Activated naive CD8-positive, alpha-beta T cell treated with anti-CD3 and anti-CD28 coated beads, Interleukin-2, amount 50 U/mL, for 16 hours (primary cell): Measurements from ENCODE around the gene CRY1.
A peak's percentile ranks its signal among the peaks of the same experiment; 100 is the strongest.
"Not testable (repeated sequence)": the region's sequence is repeated elsewhere in the genome, so short reads cannot be mapped to it uniquely, and the experiment has no call there.

Experiments
- DNase-seq: peaks from one replicate; pipeline ENCODE4 v3.0.0-alpha.2; 2020; ENCODE audit warnings: low read depth, low spot score

The CRY1 gene

GRCh38 chr12:107011519-107011918, 81.8 kb downstream of the CRY1 start:
- DNase-seq: no peak

DNA sequence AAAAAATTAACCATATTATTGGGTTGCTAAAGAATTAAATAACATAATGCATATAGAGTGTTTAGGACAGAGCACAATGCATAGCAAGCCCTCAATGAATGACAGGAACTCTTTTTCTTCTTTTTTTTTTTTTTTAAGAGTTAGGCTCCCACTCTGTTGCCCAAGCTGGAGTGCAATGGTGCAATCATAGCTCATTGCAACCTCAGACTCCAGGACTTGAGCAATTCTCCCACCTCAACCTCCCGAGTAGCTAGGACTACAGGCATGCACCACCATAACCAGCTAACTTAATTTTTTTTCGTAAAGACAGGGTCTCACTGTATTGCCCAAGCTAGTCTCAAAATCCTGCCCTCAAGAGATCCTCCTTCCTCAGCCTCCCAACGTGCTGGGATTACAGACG, 85.9 kb downstream of the CRY1 start:
- DNase-seq: no peak

- not testable (repeated sequence) for DNase-seq
Measured at GRCh38 chr12:107002665-107003064, 90.7 kb downstream of the CRY1 start.

GRCh38 chr12:106999446-106999845, 93.9 kb downstream of the CRY1 start:
- DNase-seq: no peak

- DNase-seq: no peak
Measured at GRCh38 chr12:106997916-106998315, 95.4 kb downstream of the CRY1 start.

DNA sequence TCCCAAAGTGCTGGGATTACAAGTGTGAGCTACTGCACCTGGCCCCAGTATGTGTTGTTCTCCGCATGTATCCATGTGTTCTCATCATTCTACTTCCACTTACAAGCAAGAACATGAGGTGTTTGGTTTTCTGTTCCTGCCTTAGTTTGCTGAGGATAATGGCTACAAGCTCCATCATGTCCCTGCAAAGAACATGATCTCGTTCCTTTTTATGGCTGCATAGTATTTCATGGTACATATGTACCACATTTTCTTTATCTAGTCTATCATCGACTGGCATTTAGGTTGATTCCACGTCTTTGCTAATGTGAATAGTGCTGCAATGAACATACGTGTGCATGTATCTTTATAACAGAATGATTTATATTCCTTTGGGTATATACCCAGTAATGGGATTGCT, 97.2 kb downstream of the CRY1 start:
- DNase-seq: not testable (repeated sequence)

GRCh38 chr12:106994579-106995220, 98.6 kb downstream of the CRY1 start:
- no peak for DNase-seq

GRCh38 chr12:106987846-106988245, 105.5 kb downstream of the CRY1 start:
- no peak for DNase-seq

DNA sequence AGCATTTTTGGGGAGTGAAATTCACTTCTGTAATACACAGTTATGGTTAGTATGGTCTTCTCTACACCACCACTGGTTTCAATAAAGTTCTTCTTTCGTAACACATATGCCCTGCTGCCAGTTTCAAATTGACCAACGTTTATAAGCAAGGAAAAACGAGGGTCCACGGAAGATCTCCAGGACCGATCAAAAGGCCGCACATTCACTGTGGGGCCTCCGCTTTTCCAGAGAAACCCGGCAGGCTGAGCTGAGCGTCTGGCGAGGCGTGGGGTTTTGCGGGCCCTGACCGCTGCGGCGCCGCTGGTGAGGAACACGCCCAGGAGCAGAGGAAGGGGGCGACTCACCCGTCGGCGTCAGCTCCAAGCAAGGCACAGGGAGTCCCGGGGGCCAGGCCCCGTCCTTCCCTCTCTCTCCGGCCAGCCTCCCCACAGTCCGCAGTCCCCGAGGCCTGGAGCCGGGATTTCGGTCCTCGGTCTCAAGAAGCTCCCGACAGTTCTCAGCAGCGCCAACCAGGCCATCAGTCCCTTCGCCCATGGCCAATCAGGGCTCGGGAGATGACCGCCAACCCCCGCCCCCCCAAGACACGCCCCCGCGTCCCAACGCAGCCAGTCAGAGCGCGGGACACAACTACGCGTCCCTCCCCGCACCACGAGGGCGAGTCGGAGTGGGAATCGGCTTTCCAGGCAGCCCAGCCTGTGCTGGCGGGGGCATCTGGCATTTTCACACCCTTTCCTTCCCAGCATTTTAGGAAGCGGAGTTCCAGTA, 106.5 kb downstream of the CRY1 start, which contains the start of gene MTERF2:
Gene MTERF2, minus strand, starts transcription at position 522 of the 765 bp plus-strand sequence. CDS start 8,432 bp downstream, outside the sequence.
- DNase-seq: peak; percentile 55

- no peak for DNase-seq
Measured at GRCh38 chr12:106986135-106986534, 107.2 kb downstream of the CRY1 start.

GRCh38 chr12:106985479-106985878, 107.9 kb downstream of the CRY1 start:
- no peak for DNase-seq

DNA sequence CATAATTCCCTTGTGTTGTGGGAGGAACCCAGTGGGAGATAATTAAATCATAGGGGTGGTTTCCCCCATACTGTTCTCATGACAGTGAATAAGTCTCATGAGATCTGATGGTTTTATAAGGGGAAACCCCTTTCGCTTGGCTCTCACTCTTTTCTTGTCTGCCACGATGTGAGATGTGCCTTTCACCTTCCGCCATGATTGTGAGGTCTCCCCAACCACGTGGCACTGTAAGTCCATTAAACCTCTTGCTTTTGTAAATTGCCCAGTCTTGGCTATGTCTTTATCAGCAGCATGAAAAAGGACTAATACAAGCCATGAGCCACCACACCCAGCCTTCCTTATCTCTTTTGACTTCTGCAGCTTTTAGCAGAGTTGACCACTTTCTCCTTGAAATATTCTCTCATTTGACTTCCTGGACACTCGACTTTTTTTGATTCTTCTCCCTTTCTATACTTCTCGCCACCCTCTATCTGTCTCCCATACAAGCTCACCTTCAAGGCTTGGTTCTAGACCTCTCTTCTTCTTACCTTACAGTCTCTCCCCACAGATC, 108.7 kb downstream of the CRY1 start:
- DNase-seq: no peak

DNA sequence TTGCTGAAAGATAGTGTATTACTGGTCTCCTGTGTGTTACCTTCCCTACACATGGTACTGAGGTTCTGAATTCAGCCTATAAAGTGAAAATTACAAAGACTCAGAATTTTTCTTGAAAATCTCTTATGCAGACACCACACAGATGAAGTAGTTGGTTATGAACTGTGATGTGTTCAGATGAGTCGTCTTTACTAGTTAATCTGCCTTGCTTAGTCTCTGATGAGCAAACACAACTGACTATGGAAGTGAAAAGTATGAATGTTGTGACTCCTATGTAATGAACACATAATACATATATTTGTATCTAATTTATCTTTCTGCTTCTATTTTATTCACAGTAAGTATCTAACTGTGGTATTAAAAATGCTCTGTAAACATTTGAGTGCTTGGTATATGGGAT, 111.1 kb downstream of the CRY1 start:
- DNase-seq: no peak

GRCh38 chr12:106981788-106982187, 111.6 kb downstream of the CRY1 start:
- no peak for DNase-seq

DNA sequence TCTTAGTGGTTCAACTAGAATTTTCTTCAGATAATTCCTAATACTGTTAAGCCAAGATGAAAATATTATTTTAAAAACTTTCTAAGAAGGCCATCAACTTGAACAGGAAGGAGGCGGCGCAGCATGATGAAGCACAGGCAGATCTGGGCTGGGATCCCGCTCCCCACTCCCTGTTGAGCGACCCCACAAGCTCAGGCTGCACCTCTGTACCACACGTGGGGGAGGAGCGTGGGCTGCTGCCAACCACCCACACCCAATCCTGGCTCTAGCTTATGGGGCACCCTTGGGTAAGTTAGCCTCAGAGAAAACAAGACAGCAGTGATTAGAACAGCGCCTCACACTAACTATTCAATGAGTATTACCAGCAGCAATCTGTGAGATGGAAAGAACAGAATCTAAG, 112.4 kb downstream of the CRY1 start:
- DNase-seq: no peak

DNA sequence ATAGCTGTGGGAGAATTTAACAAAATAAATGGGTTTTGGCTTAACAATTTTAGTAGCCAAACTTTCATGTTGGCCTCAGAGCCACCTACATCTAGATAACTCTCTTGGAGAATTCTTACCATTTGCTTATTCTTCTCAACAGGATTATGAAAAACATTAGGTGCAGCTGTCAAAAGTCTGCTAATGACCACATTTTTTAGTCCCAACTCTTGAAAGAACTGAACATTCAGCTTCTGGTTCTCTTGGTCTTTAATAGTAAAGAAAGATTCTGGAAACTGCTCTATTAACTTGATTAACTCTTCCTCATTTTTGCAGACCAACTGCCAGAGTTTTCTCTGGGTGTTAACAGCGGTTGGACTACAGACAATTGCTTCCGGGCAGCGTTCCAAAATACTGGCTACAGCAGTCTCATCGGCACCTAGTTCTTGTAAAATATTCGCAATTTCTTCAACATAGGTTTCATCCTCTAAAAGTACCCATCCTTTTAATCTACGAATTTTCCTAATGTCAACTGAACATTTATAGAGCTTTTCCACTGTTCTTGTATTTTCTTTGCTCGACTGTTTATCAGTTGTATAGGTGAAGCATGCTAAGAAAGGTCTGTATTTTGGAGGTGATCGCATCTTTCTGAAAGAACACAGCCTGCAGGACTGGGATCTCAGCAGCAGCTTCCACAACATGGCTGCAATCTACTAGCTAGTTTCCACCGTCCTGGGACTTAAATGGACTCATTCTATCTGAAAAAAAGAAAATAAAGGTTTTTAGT, 115.1 kb downstream of the CRY1 start:
- DNase-seq: no peak

GRCh38 chr12:106976668-106977067, 116.7 kb downstream of the CRY1 start:
- no peak for DNase-seq

GRCh38 chr12:106975993-106976658, 117.2 kb downstream of the CRY1 start:
- DNase-seq: no peak

GRCh38 chr12:106975098-106975497, 118.3 kb downstream of the CRY1 start:
- no peak for DNase-seq

DNA sequence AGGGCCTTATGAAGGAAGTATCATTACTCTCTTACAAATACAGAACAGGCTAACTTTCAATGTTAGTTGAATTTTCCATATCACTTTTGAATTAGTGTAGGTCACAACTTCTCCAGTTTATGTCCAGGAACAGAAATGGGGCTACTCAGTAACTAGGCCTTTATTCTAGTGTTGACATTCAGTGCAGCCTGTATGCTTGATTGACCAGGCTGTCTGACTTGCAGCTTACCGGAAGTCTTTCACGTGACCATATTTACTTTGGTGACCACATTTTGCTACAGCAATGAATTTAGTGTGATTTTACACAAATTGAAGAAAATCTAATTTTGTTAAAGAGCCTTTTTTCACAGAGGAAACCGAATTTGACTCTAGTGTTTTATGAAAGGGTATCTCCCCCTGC, 118.8 kb downstream of the CRY1 start:
- DNase-seq: no peak

- DNase-seq: no peak
Measured at GRCh38 chr12:106973545-106973944, 119.8 kb downstream of the CRY1 start.

- DNase-seq: no peak
Measured at GRCh38 chr12:106971065-106971464, 122.3 kb downstream of the CRY1 start.
